Activated CD4-positive, alpha-beta memory T cell treated with anti-CD3 and anti-CD28 coated beads for 36 hours (primary cell): ENCODE results near the gene RFESD. TPM values are rescaled to one million over a fixed set of nuclear protein-coding genes. Genes with fewer than 3 reads are reported as not detected.

Experiments
- CTCF ChIA-PET: fragments of 350-600 bp; sonication (Branson Sonifier 250); formaldehyde crosslinking; loops from one replicate; lab custom pipeline; 2021; ENCODE audit warnings: antibody characterized with exemption, inconsistent platforms; lab: Charles Lee
- POLR2A ChIA-PET: fragments of 350-600 bp; sonication (Branson Sonifier 250); formaldehyde crosslinking; loops from one replicate; lab custom pipeline; 2021; ENCODE audit warnings: antibody characterized with exemption; lab: Charles Lee
- DNase-seq: peaks from one replicate; pipeline ENCODE4 v3.0.0-alpha.2; 2020
- H3K27ac Mint-ChIP-seq: one replicate; pipeline ENCODE4 v1.8.0; 2021; ENCODE audit warnings: mixed read lengths
- H3K27me3 Mint-ChIP-seq: one replicate; pipeline ENCODE4 v1.8.0; 2021; ENCODE audit warnings: mixed read lengths
- H3K36me3 Mint-ChIP-seq: one replicate; pipeline ENCODE4 v1.8.0; 2021; ENCODE audit warnings: mixed read lengths
- H3K4me1 Mint-ChIP-seq: one replicate; pipeline ENCODE4 v1.8.0; 2021; ENCODE audit warnings: low read depth, mixed read lengths
- H3K4me3 Mint-ChIP-seq: one replicate; pipeline ENCODE4 v1.8.0; 2021; ENCODE audit warnings: mild to moderate bottlenecking, mixed read lengths
- H3K9me3 Mint-ChIP-seq: one replicate; pipeline ENCODE4 v1.8.0; 2021; ENCODE audit warnings: mixed read lengths
- intact Hi-C: fragments of 100-400 bp; cut with micrococcal nuclease; formaldehyde crosslinking; loops from one replicate; pipeline ENCODE4 v1.15.1; 2023
- total RNA-seq, 2 experiments: library from RNA; stranded (reverse); gene quantifications; one replicate each; pipeline ENCODE4 v1.2.3, GENCODE V29; 2021

The RFESD gene
- total RNA-seq, 2 experiments from 2014 or later = 6.9 to 8.8 TPM

DNA sequence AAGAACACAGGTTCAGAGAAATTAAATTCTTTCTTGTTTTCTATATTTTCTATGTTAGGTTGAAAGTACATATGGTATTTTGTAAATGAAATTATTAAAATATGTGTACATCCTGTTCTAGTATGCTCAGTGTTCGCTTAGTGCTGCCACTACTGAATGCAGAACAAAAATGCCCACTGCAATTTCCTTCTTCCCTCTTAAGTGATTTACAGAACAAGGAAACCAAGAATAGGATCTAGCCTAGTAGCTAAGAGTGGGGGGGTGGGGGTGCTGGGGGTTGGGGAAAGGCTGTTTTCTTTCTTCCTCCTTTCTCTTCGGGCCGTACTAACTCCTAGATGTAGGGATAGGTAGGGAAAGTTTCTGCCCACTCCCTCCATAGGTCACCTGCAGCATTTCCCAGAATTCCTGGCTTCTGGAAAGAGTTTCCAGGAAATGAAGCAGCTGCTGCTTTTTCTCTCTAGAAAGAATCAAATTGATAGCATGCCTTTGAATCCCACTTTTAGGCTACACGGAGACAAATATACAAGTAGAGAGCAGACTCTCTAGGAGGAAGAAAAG lies 20.6 kb downstream of the RFESD start:
- no peaks in the 10 kb centered on the region for H3K36me3 Mint-ChIP-seq
- CTCF ChIA-PET = interaction anchor here (2.2 to 4.6 kb wide), 2 partner anchors 114 to 180 kb away, joined by 12 to 41 read pairs; no protein-coding TSS in a partner anchor
- H3K4me3 Mint-ChIP-seq = no peak overlapping the region
- H3K27me3 Mint-ChIP-seq = no peaks in the 10 kb centered on the region
- no peaks in the 10 kb centered on the region for H3K9me3 Mint-ChIP-seq
- DNase-seq = no peak
- H3K27ac Mint-ChIP-seq = no peak overlapping the region
- H3K4me1 Mint-ChIP-seq = peaks cover 1% of the 10 kb centered on the region
- intact Hi-C loops = no loop called here
- POLR2A ChIA-PET = no interaction called here

DNA sequence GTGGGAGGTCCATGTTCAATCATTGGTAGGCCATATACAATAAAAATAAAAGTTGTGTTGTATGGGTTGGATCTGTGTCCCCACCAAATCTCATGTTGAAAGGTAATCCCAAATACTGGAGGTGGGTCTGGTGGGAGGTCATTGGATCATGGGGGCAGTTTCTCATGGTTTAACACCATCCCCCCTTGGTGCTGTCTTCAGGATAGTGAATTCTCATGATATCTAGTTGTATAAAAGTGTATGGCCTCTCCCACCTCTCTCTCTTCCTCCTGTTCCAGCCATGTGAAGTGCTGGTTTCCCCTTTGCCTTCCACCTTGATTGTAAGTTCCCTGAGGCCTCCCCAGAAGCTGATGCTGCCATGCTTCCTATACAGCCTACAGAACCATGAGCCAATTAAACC lies 21.1 kb downstream of the RFESD start:
- Mint-ChIP-seq H3K4me3 (no peak overlapping the region), H3K4me1 (peaks cover 1% of the 10 kb centered on the region), H3K9me3 (no peaks in the 10 kb centered on the region), H3K27ac (no peak overlapping the region), H3K27me3 (no peaks in the 10 kb centered on the region), H3K36me3 (no peaks in the 10 kb centered on the region)
- intact Hi-C loops = no loop called here
- ChIA-PET CTCF (interaction anchor here (2.2 to 4.6 kb wide), 2 partner anchors 114 to 180 kb away, joined by 12 to 41 read pairs; no protein-coding TSS in a partner anchor), POLR2A (no interaction called here)
- DNase-seq = no peak

DNA sequence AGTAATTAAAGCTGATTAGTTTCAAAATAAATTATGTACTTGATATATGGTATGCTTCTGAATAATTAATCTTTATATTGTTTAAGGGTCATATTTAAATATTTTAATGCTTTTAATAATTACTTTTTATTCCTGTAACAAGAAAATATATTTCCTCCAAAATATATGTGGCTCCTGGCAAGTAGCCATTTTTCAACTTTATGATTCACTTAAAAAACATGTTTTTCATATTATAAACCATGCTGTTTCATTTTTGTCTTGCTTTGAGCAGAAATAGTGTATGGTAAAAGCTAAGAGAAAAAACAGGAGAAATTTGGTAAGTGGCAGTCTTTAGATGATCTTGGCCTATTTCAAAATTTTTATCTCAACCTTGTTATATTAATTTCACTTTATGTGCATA lies 21.6 kb downstream of the RFESD start:
- Mint-ChIP-seq H3K4me3 (no peak overlapping the region), H3K27ac (no peak overlapping the region), H3K27me3 (no peaks in the 10 kb centered on the region), H3K4me1 (peaks cover 1% of the 10 kb centered on the region), H3K9me3 (no peaks in the 10 kb centered on the region), H3K36me3 (no peaks in the 10 kb centered on the region)
- intact Hi-C loops = no loop called here
- no peak for DNase-seq
- POLR2A ChIA-PET = no interaction called here
- CTCF ChIA-PET = interaction anchor here (0.7 kb wide), 1 partner anchor 23 kb away, joined by 6 read pairs; no protein-coding TSS in a partner anchor

DNA sequence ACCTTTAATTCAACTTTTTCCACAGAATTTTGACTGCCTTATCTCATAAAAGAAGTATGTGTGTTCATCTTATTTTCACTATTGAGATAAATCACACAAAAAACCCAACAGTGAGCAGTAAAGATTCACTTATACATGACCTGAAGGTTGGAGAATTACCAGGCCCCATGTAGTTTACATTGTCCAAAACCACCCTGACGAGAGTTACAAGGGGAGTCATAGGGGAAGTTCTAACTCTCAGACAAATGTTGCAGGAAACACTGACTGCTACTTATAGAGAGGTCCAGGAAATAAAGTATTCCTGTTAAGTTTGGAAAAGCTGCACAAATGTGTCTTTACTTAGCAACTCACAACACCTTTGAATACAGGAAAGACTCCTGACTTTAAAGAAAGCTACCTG lies 22.2 kb downstream of the RFESD start:
- ChIA-PET POLR2A (no interaction called here), CTCF (interaction anchor here (0.7 to 2.5 kb wide), 2 partner anchors 24 to 112 kb away, joined by 6 to 13 read pairs; no protein-coding TSS in a partner anchor)
- Mint-ChIP-seq H3K36me3 (no peaks in the 10 kb centered on the region), H3K27me3 (no peaks in the 10 kb centered on the region), H3K27ac (no peak overlapping the region), H3K9me3 (no peaks in the 10 kb centered on the region), H3K4me3 (no peak overlapping the region), H3K4me1 (peaks cover 1% of the 10 kb centered on the region)
- DNase-seq = no peak
- intact Hi-C loops = no loop called here

DNA sequence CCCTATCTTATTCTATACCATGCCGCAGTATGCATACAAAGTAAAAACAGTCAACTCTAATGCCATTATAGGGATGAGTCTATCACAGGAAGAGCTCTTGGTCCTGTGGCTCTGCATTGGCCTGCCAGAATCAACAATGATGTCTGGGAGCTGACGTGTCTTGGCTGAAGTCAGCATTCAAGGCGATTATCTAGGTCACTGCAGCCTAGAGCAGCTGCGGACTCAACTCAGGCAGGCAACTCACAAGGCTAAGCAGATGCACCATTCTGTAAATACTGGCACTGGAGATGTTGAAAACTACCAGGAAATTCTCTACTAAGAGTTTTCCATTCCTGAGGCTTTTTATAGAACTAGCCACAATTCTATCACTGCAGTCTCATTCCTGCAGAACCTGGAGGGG lies 23.0 kb downstream of the RFESD start:
- H3K27me3 Mint-ChIP-seq = no peaks in the 10 kb centered on the region
- ChIA-PET CTCF (interaction anchor here (1.2 to 2.5 kb wide), 2 partner anchors 102 to 112 kb away, joined by 3 to 13 read pairs; no protein-coding TSS in a partner anchor), POLR2A (no interaction called here)
- no peak for DNase-seq
- intact Hi-C loops = no loop called here
- no peaks in the 10 kb centered on the region for H3K36me3 Mint-ChIP-seq
- H3K27ac Mint-ChIP-seq = no peak overlapping the region
- H3K4me3 Mint-ChIP-seq = no peak overlapping the region
- H3K4me1 Mint-ChIP-seq = no peaks in the 10 kb centered on the region
- H3K9me3 Mint-ChIP-seq = no peaks in the 10 kb centered on the region

DNA sequence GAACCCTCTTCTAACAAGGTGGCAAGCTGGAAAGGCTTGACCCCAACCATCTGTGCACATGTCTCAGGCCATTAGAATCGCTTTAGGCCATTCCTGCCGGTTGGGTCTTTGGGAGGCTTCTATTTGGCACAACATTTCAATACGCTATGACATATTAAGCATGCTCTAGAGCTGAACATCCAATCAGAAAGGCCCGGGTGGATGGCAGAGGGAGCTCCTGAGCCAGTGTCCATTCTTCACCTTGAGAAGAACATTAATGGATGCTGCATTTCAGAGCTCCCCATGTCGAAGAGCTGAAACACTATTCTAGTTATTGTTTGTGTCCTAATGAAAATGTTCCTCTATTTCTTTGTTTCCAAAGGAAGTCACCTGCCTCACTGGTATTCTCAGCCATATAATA lies 23.4 kb downstream of the RFESD start:
- ChIA-PET POLR2A (no interaction called here), CTCF (interaction anchor here (1.2 to 2.5 kb wide), 2 partner anchors 102 to 111 kb away, joined by 3 to 13 read pairs; no protein-coding TSS in a partner anchor)
- Mint-ChIP-seq H3K36me3 (no peaks in the 10 kb centered on the region), H3K27ac (no peak overlapping the region), H3K27me3 (no peaks in the 10 kb centered on the region), H3K4me3 (no peak overlapping the region), H3K4me1 (no peaks in the 10 kb centered on the region), H3K9me3 (no peaks in the 10 kb centered on the region)
- intact Hi-C loops = no loop called here
- DNase-seq = no peak

DNA sequence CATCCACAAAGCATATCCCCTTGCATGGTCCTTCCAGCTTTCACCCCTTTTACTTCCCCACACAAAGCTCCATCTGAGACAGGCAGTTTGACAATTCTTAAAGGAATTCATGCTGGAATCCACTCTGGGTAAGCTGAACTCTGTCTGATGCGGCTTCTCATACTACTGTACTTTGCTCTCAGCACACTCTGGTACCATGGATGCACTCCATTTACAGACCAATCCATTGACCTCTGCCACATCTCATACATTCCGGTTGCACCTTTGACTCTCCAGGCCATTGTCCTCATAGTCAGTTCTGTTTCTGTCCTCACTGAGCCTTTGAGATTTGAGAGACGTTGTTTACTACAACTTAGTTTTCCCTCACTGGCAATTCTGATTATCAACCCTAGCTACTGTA lies 24.0 kb downstream of the RFESD start:
- intact Hi-C loops = no loop called here
- no peaks in the 10 kb centered on the region for H3K36me3 Mint-ChIP-seq
- CTCF ChIA-PET = interaction anchor here (1.2 to 2.5 kb wide), 2 partner anchors 101 to 111 kb away, joined by 3 to 13 read pairs; no protein-coding TSS in a partner anchor
- H3K27ac Mint-ChIP-seq = no peak overlapping the region
- no peak overlapping the region for H3K4me3 Mint-ChIP-seq
- no peaks in the 10 kb centered on the region for H3K4me1 Mint-ChIP-seq
- POLR2A ChIA-PET = no interaction called here
- no peak for DNase-seq
- no peaks in the 10 kb centered on the region for H3K9me3 Mint-ChIP-seq
- no peaks in the 10 kb centered on the region for H3K27me3 Mint-ChIP-seq

DNA sequence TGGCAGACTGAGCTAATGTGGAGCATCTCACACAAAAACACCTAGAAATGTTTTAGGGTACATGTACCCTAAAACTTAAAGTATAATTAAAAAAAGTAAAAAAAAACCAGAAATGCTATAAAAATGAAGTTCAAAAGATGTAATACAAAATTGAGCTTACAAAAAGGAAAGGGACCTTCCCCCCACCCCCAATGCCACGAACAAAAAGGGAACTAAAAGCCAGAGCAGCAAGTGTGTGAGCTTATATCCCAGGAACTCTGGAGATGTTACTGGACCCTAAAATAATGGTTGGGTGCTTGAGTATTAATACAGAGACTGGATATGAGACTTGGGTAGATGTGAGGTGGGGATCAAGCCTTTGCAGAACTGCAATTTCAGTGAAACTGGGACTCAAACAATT lies 25.2 kb downstream of the RFESD start:
- Mint-ChIP-seq H3K27me3 (no peaks in the 10 kb centered on the region), H3K4me1 (no peaks in the 10 kb centered on the region), H3K36me3 (no peaks in the 10 kb centered on the region), H3K9me3 (no peaks in the 10 kb centered on the region), H3K4me3 (no peak overlapping the region), H3K27ac (no peak overlapping the region)
- intact Hi-C loops = no loop called here
- DNase-seq = no peak
- ChIA-PET CTCF (interaction anchor here (1.0 kb wide), 1 partner anchor 9 kb away, joined by 3 read pairs; no protein-coding TSS in a partner anchor), POLR2A (no interaction called here)

DNA sequence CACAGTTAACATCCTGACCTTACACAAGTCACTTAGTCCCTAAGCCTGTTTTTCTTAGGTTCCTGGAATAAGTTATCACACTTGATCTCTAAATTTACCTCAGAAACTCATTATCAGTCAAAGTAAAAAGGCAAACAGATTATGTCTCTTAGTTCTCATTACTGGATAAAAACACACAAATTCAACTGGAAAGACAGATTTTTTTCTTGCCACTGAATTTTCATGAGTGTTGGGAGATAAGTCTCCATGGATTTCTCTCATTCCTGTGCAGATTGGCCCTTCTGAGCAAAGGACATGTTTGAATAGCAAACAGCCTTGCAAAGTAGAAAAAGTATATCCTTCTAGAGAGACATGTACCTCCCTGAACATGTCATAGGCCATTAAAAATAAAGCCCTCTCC lies 26.1 kb downstream of the RFESD start:
- intact Hi-C loops = no loop called here
- H3K27ac Mint-ChIP-seq = no peak overlapping the region
- no peaks in the 10 kb centered on the region for H3K27me3 Mint-ChIP-seq
- no peaks in the 10 kb centered on the region for H3K4me1 Mint-ChIP-seq
- no peaks in the 10 kb centered on the region for H3K9me3 Mint-ChIP-seq
- CTCF ChIA-PET = interaction anchor here (0.5 kb wide), 1 partner anchor 108 kb away, joined by 3 read pairs; no protein-coding TSS in a partner anchor
- POLR2A ChIA-PET = no interaction called here
- H3K4me3 Mint-ChIP-seq = no peak overlapping the region
- no peaks in the 10 kb centered on the region for H3K36me3 Mint-ChIP-seq
- DNase-seq = no peak

DNA sequence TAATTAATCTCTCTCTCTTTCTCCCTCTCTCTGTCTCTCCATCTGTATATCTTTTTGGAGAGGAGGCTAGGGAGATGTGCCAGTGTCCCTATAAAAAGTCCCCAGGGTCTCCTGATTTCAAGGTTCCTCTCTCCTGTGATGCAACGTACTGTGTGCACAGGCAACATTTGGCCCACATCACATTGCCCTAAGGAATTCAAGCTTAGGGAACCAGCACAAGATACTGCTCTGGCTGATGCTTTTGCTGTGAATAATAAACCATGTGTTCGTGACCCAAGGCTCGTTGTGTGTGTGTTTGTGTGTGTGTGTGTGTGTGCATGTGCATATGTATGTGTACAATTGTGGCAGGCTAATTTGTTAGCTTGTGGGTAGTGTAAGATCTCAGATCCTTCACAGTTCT lies 26.5 kb downstream of the RFESD start:
- no peaks in the 10 kb centered on the region for H3K27me3 Mint-ChIP-seq
- no peaks in the 10 kb centered on the region for H3K9me3 Mint-ChIP-seq
- CTCF ChIA-PET = interaction anchor here (1.2 to 1.9 kb wide), 2 partner anchors 8 to 108 kb away, joined by 5 to 8 read pairs; no protein-coding TSS in a partner anchor
- H3K4me3 Mint-ChIP-seq = no peak overlapping the region
- no peaks in the 10 kb centered on the region for H3K36me3 Mint-ChIP-seq
- no peak for DNase-seq
- POLR2A ChIA-PET = no interaction called here
- intact Hi-C loops = no loop called here
- no peaks in the 10 kb centered on the region for H3K4me1 Mint-ChIP-seq
- H3K27ac Mint-ChIP-seq = no peak overlapping the region

DNA sequence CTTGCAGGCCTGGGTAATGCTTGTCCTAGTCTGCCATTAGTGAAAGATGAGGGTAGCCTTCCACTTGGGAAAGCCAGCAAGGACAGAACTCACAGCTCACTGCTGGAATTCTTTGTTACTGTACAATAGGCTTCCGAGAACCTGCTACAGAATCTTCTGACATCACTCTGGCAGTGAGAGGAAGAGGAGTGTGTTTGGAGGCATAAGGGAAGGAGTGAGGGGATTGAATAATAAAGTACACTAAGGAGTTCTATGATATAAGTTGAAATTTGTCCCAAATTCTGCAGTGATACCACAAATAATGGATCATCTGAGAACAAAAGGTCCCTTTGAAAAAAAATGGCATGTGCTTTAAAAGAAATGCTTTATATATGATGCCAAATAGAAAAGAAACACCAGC lies 36.3 kb downstream of the RFESD start, which contains the start of gene SPATA9:
Gene SPATA9, minus strand, starts transcription at position 101 of the 400 bp plus-strand sequence. CDS start 137 bp downstream, outside the sequence.
- Mint-ChIP-seq H3K4me1 (no peaks in the 10 kb centered on the region), H3K27ac (no peak within 1 kb of the TSS), H3K4me3 (no peak within 1 kb of the TSS), H3K27me3 (peaks cover 19% of the 10 kb centered on the region), H3K36me3 (no peaks in the 10 kb centered on the region), H3K9me3 (no peaks in the 10 kb centered on the region)
- no peak for DNase-seq
- POLR2A ChIA-PET = no interaction called here
- CTCF ChIA-PET = no interaction called here
- intact Hi-C loops = no loop called here

DNA sequence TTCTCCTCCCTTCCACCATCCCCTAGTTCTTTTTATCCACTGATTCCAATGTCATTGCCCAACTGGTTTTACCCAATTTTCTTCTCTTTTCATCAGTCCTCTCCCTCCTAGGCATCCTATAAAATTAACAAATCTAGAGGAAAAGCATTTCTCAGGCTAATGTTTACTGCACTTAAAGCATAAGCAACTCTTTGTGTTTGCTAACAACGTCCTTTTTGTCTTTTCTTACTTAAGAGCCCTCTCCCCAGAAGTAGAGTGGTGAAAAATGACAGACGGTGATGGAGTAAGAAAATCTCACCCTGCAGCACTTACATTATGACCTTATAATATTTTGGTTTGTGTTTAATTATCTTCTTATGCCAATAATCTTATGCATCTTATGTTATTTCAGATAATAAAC lies 37.8 kb downstream of the RFESD start:
- intact Hi-C loops = no loop called here
- peaks cover 19% of the 10 kb centered on the region for H3K27me3 Mint-ChIP-seq
- no peak overlapping the region for H3K27ac Mint-ChIP-seq
- ChIA-PET CTCF (no interaction called here), POLR2A (no interaction called here)
- no peaks in the 10 kb centered on the region for H3K9me3 Mint-ChIP-seq
- H3K4me1 Mint-ChIP-seq = no peaks in the 10 kb centered on the region
- H3K36me3 Mint-ChIP-seq = no peaks in the 10 kb centered on the region
- no peak for DNase-seq
- H3K4me3 Mint-ChIP-seq = no peak overlapping the region

DNA sequence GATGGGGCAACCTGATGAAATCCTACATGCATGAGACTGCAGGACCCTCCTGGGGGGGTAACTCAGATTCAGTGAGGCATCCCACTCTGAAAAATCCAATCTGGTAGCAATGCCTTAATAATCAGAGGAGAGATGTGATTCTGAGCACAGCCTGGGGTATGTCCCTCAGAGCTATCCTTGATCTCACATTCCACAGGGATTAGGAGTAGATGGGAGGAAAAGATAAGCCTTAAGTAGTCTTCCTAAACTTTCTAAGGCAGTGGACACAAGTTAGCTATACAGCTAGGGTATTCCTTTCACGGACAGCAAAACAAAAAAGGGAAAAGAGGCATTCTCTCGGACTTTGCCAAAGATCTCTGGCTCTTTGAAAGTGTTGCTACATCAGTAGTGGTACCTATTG lies 40.1 kb downstream of the RFESD start:
- no peaks in the 10 kb centered on the region for H3K36me3 Mint-ChIP-seq
- no peaks in the 10 kb centered on the region for H3K9me3 Mint-ChIP-seq
- no peak for DNase-seq
- peaks cover 15% of the 10 kb centered on the region for H3K27me3 Mint-ChIP-seq
- H3K4me3 Mint-ChIP-seq = no peak overlapping the region
- ChIA-PET POLR2A (no interaction called here), CTCF (no interaction called here)
- H3K27ac Mint-ChIP-seq = no peak overlapping the region
- no peaks in the 10 kb centered on the region for H3K4me1 Mint-ChIP-seq
- intact Hi-C loops = no loop called here
